Measurements from ENCODE around the gene STK24.

The STK24 gene

DNA sequence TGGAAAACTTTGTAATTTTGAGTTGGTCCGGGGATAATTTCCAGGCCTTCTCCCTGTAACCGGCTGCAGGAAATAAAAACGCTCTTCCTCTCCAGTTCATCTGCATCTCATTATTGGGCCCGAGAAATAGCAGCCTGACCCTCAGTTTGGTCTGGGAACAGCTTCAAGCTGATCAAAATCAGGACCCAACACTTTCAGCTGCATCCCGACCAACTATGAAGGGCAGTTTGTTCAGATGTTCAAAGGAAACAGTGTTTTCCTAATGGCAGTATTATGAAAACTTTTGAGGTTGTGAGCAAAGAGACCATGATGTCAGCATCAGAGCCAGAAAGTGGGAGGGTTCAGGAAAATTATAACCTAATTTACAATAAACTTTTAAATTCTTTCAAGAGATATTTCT lies 35.7 kb downstream of the STK24 start:
- in situ Hi-C loops (cut with HindIII; ENCODE audit: low sequenced_read_pairs) = no loop called here
- H3K4me3 ChIP-seq (ENCODE audit: low read depth, low read length) = no peak overlapping the region
- no peak for DNase-seq (ENCODE audit: low read depth, low spot score)
- TF ChIP-seq, protein P1, sequence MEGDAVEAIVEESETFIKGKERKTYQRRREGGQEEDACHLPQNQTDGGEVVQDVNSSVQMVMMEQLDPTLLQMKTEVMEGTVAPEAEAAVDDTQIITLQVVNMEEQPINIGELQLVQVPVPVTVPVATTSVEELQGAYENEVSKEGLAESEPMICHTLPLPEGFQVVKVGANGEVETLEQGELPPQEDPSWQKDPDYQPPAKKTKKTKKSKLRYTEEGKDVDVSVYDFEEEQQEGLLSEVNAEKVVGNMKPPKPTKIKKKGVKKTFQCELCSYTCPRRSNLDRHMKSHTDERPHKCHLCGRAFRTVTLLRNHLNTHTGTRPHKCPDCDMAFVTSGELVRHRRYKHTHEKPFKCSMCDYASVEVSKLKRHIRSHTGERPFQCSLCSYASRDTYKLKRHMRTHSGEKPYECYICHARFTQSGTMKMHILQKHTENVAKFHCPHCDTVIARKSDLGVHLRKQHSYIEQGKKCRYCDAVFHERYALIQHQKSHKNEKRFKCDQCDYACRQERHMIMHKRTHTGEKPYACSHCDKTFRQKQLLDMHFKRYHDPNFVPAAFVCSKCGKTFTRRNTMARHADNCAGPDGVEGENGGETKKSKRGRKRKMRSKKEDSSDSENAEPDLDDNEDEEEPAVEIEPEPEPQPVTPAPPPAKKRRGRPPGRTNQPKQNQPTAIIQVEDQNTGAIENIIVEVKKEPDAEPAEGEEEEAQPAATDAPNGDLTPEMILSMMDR (IDR thresholded peaks at IDR 0.05; ENCODE audit: low read depth, low read length) = no peak

DNA sequence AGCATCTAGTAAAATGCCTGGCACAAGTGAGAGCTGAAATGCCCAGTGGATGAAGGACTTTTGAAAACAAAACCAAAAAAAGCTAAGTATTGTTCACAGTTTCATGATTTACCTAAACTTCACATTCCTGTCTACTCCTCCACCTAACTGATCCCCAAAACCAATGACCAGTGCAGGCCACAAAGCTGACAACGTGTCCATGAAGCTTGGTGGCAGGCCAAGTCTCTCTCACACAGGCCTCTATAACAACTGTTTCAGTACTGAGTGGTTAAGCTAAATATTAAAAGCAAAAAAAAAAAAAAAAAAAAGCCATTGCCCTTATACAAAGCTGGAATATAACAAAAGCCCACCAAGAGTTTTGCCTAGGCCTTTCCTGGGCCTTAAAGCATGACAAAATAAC lies 36.4 kb downstream of the STK24 start:
- TF ChIP-seq, protein P1 (IDR thresholded peaks at IDR 0.05; ENCODE audit: low read depth, low read length) = no peak
- DNase-seq (ENCODE audit: low read depth, low spot score) = no peak
- H3K4me3 ChIP-seq (ENCODE audit: low read depth, low read length) = no peak overlapping the region
- in situ Hi-C loops (cut with HindIII; ENCODE audit: low sequenced_read_pairs) = no loop called here

DNA sequence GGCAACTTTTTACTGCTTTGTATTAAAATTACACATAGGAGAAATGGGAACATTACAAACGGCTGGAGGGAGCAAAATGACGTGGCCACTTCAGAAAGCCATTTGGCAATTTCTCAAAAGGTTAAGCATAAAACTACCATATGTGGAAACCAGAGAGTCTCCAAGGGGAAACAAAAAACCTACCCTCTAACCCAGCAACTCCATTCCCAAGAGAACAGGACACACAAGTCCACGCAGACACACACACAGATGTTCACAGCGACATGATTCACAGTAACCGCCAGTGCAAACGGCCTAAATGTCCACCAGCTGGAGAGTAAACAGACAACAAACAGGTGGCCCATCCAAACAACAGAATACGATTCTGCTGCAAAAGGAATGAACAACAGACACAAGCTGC lies 37.2 kb downstream of the STK24 start:
- DNase-seq (ENCODE audit: low read depth, low spot score) = peak; percentile 39
- no peak overlapping the region for H3K4me3 ChIP-seq (ENCODE audit: low read depth, low read length)
- in situ Hi-C loops (cut with HindIII; ENCODE audit: low sequenced_read_pairs) = no loop called here
- TF ChIP-seq, protein P1 (IDR thresholded peaks at IDR 0.05; ENCODE audit: low read depth, low read length) = no peak

DNA sequence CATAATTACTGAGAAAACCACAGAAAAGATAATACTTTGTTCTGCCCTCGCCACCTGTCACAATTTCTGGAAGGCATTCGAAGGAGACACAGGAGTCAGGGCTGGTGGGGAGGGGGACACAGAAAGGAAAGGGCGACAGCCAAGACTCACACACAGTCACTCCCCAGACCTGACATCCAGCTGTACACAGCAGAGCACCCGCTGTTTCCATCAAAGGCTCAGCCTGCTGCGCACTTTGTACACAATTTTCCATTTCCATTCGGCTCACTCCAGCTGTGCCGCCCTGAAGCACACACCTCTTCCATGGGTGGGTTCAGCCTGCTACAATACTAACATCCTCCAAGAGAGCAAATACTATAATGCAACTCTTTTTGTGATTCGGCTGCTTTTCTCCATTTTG lies 38.0 kb downstream of the STK24 start:
- no peak overlapping the region for H3K4me3 ChIP-seq (ENCODE audit: low read depth, low read length)
- in situ Hi-C loops (cut with HindIII; ENCODE audit: low sequenced_read_pairs) = no loop called here
- DNase-seq (ENCODE audit: low read depth, low spot score) = no peak
- TF ChIP-seq, protein P1 (IDR thresholded peaks at IDR 0.05; ENCODE audit: low read depth, low read length) = no peak

DNA sequence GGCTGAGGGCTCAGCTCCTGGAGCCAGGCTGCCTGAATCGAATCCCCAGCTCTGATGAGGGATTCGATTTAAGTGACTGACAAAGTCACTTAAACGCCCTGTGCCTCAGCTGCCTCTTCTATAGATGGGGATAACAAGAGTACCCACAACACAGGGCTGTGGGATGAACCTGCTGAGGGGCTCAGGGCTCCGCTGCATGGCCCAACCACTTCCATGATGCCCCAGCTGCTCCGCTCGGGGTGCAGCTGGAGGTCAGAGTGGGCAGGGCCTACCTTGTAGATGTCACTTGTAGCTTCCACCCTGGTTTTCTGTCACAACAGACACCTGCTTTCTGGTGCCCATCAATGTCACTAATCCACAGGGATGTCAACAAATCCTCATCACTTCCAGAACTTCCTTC lies 39.2 kb downstream of the STK24 start:
- H3K4me3 ChIP-seq (ENCODE audit: low read depth, low read length) = no peak overlapping the region
- DNase-seq (ENCODE audit: low read depth, low spot score) = no peak
- in situ Hi-C loops (cut with HindIII; ENCODE audit: low sequenced_read_pairs) = no loop called here
- TF ChIP-seq, protein P1 (IDR thresholded peaks at IDR 0.05; ENCODE audit: low read depth, low read length) = no peak

DNA sequence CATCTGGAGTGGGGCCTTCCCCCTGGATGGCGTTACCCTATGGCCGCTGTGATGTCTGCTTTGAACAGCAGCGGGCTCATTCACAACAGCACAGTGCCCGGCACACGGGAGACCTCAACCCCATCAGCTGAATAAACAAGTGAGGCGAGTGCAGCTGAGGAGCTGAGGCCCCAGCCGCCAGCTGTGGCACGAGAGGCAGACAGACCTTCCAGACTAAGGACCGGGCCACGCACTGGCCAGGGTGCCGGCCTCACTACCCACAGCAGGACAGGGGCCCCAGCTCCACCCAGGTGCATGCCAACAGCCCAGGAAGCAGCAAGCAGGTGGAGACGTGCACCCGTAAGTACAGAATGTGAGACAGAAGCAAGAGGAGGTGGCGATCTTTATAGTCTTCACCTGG lies 39.6 kb downstream of the STK24 start:
- TF ChIP-seq, protein P1 (IDR thresholded peaks at IDR 0.05; ENCODE audit: low read depth, low read length) = no peak
- in situ Hi-C loops (cut with HindIII; ENCODE audit: low sequenced_read_pairs) = no loop called here

DNA sequence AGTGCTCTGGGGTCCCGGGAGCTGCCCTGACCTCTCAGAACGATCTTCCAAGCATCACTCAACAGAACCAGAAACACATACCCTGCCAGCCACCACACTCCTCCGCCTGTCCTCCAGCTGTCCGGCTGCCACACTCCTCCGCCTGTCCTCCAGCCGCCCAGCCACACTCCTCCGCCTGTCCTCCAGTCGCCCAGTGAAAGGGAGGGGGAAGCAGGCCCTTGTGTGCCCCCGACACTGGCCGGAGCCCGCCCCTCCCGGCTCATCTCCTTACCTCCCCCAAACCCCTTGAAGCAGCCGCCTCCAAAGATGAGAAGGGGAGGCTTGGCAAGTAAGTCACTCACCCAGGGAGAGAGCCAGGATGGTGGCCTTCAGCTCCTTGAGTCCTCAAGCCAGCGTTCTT lies 40.2 kb downstream of the STK24 start:
- DNase-seq (ENCODE audit: low read depth, low spot score) = no peak
- TF ChIP-seq, protein P1 (IDR thresholded peaks at IDR 0.05; ENCODE audit: low read depth, low read length) = no peak
- in situ Hi-C loops (cut with HindIII; ENCODE audit: low sequenced_read_pairs) = no loop called here
- H3K4me3 ChIP-seq (ENCODE audit: low read depth, low read length) = no peak overlapping the region

More for the DNA sequence above, 39.6 kb downstream of the STK24 start:
- no peak for DNase-seq (ENCODE audit: low read depth, low spot score)
- no peak overlapping the region for H3K4me3 ChIP-seq (ENCODE audit: low read depth, low read length)
